GM13976 (cell line): Measurements from ENCODE around the gene LAMA1.

ENCODE experiments used
- DNase-seq: peaks from one replicate; pipeline ENCODE4 v3.0.0; 2012; ENCODE audit warnings: low spot score
- in situ Hi-C: fragments of 300-500 bp; cut with MboI; formaldehyde crosslinking; loops from one replicate; pipeline ENCODE4 v1.12.0; 2022; ENCODE audit warnings: low sequenced_read_pairs, mixed read lengths, inconsistent platforms; ENCODE audit not compliant: unreplicated experiment
- TF ChIP-seq, protein P1 (sequence below): IDR thresholded peaks from 2 replicates; pipeline ENCODE4 v1.5.1; 2012; ENCODE audit warnings: borderline replicate concordance, mild to moderate bottlenecking; ENCODE audit not compliant: insufficient read depth; ENCODE audit errors: extremely low read depth, missing control alignments, control extremely low read depth

Gene LAMA1

DNA sequence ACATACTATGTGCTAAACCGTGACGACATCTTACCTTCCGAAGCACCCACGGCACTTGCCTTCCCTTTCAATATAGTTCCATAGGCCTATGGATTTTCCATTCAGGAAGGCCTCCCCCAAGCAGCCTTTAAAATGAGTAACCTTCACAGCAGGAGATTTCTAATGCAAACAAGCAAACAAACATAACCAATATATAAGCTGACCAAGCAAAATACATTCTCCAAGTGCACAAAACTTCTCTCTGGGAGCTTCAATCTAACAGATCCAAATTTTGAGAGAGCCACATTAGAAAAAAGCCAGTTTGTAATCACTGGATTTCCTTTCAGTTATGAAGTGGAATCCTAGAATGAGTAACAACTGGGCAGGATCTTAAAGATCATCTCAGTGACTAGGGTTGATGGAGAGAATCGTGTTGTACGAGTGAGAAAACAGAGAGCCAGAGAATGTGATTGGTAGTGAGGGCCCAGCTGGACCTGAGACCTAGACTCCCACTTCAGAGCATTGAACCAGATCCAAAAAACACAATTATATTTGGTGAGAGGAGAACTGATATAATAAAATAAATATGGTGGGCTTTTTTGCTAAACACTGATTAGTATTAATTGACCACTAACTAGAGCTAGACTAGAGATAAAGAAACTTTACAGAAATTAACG lies 145.6 kb downstream of the LAMA1 start:
- in situ Hi-C loops: loop anchor here (10.0 kb wide), 1 partner anchor 63 kb away; no protein-coding TSS in a partner anchor

GRCh38 chr18:6963452-6964097 lies 154.0 kb downstream of the LAMA1 start:
- DNase-seq: no peak
- TF ChIP-seq, protein P1, sequence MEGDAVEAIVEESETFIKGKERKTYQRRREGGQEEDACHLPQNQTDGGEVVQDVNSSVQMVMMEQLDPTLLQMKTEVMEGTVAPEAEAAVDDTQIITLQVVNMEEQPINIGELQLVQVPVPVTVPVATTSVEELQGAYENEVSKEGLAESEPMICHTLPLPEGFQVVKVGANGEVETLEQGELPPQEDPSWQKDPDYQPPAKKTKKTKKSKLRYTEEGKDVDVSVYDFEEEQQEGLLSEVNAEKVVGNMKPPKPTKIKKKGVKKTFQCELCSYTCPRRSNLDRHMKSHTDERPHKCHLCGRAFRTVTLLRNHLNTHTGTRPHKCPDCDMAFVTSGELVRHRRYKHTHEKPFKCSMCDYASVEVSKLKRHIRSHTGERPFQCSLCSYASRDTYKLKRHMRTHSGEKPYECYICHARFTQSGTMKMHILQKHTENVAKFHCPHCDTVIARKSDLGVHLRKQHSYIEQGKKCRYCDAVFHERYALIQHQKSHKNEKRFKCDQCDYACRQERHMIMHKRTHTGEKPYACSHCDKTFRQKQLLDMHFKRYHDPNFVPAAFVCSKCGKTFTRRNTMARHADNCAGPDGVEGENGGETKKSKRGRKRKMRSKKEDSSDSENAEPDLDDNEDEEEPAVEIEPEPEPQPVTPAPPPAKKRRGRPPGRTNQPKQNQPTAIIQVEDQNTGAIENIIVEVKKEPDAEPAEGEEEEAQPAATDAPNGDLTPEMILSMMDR: no peak
- in situ Hi-C loops: no loop called here

More for the DNA sequence above, 145.6 kb downstream of the LAMA1 start:
- TF ChIP-seq, protein P1: no peak
- no peak for DNase-seq

DNA sequence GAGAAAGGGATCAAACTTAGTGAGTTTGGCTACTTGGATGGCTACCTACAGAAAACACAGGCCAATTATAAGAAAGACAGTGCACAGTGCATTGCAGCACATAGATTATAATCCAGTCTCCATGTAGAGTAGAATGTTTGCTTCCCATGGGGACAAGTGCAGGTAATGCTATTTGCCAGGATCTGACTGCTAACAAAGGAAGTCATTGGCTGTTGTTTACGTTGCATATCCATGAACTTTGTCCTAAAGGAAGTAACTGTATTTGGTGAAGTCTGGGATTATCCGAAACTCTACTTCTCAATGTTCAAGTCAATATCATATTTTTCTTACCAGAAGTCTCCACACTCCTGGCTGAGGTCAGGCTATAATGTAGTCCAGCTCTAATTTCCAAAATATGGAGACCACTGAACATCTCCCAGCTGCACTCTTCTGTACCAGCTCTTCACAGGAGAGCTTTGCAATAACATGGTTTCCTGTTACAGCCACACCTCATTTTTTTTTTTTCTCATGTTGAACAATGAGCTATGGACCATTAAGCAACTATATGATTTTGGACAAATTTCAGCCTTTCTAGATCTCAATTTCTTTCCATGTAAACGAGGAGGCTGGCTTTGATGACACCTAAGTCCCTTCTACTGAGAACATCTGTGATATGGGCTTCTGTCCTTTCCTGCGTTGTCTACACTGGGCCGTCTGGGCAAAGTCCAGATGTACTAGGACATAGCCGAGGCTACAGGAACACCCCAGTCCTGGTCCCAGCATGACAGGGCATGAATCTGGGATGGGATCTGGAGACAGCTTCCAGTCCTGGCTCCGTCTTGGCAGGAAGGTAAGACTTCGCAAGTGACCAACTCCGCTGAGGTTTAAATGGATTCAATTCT lies 154.8 kb downstream of the LAMA1 start:
- in situ Hi-C loops: no loop called here
- TF ChIP-seq, protein P1: no peak
- no peak for DNase-seq

DNA sequence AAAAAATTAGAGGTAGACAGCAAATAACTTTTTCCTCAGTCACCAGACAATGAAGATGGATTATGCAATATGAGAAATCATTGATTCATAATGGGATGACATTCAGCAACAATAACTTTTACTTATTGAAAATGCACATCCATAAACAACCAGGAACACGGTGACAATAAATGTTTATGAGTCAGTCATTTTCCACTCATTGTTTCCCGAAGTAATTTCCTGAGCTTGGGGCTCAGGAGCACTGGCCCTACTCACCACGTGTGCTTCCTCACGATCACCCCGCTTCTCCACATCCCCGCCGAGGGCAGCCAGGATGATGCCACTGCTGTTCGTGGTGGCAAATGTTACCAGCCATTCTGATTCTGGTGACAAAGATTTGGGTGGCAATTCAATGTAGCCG lies 156.3 kb downstream of the LAMA1 start:
- TF ChIP-seq, protein P1: no peak
- no peak for DNase-seq
- in situ Hi-C loops: no loop called here

- DNase-seq: no peak
- in situ Hi-C loops: no loop called here
- TF ChIP-seq, protein P1: no peak
Measured at GRCh38 chr18:6960656-6961055, 156.9 kb downstream of the LAMA1 start.

- TF ChIP-seq, protein P1: no peak
- in situ Hi-C loops: no loop called here
Measured at GRCh38 chr18:6960124-6960523, 157.5 kb downstream of the LAMA1 start.

More at GRCh38 chr18:6960124-6960523, 157.5 kb downstream of the LAMA1 start:
- DNase-seq: no peak
